GM21529 (cell line): Measurements from ENCODE around the gene MFGE8.
"Not testable (repeated sequence)": the region's sequence is repeated elsewhere in the genome, so short reads cannot be mapped to it uniquely, and the experiment has no call there.

Experiments
- ATAC-seq: cut with Tn5 transposase; IDR thresholded peaks from one replicate; pipeline ENCODE4 v1.9.1; 2021; ENCODE audit not compliant: unreplicated experiment

MFGE8 gene, protein sequence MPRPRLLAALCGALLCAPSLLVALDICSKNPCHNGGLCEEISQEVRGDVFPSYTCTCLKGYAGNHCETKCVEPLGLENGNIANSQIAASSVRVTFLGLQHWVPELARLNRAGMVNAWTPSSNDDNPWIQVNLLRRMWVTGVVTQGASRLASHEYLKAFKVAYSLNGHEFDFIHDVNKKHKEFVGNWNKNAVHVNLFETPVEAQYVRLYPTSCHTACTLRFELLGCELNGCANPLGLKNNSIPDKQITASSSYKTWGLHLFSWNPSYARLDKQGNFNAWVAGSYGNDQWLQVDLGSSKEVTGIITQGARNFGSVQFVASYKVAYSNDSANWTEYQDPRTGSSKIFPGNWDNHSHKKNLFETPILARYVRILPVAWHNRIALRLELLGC

GRCh38 chr15:88913017-88913849 is at the start of gene MFGE8:
Gene MFGE8 (minus strand): TSS chr15:88913379. CDS start chr15:88913319, 60 bp downstream.
- peak; percentile 83 for ATAC-seq

DNA sequence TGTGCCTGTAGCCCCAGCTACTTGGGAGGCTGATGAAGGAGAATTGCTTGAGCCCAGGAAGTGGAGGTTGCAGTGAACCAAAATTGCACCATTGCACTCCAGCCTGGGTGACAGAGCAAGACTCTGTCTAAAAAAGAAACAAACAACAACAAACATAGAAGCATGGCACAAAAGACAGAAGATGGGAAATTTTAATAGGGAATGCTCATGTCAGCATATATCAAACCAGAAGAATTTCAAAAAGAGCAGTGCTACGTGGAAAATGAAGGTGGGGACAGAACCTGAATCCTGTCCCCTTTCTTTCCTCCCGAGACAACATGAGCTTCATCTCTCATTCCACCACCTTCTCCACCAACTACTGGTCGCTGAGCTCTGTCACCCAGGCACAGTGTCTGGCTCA is 46.3 kb upstream of the MFGE8 start:
- no peak for ATAC-seq

DNA sequence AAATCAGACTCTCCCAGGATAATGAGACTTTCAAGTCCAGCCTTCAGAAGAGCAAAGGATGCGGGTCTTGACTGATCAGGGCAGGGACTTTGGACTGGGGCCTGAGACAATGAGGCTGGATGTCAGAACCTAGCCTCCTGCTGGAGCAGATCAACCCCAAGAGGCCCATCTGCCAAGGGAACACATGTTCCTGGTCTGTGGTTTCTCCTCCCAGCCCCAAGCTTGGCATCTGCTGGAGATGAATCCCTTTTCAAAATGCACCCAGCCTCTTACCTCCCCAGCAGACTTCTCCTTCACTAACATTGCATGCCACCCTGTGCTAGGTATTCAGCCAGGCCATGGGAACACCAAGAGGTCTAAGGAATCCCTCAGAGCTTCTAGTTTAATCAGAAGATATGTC is 43.7 kb upstream of the MFGE8 start:
- ATAC-seq, result no peak

GRCh38 chr15:88956263-88956662 is 43.1 kb upstream of the MFGE8 start:
- no peak for ATAC-seq

- ATAC-seq, result no peak
Observed at GRCh38 chr15:88954431-88955277, 41.5 kb upstream of the MFGE8 start.

DNA sequence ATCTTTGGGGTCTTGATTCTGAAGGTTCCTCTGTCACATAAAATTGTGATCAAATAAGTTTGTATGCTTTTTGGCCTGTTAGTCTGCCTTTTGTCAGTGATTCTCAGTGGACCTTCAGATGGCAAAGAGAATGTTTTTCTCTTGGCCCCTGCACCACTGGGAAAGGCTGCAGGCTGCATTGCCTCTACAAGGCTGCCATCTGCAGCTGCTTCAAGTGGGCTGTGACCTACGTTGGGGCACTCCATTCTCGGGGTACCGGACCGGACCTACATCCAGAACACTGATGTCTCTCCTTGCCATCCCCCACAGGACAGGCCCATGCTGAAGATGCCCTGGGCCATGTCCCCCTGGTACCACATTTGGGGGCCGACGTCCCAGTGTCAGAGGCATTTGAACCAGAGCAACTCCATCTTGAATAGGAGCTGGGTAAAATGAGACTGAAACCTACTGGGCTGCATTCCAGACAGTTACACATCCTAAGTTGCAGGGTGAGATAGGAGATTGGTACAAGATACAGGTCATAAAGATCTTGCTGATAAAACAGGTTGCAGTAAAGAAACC is 37.5 kb upstream of the MFGE8 start:
- no peak for ATAC-seq

GRCh38 chr15:88949734-88950400 is 36.7 kb upstream of the MFGE8 start:
- ATAC-seq, result peak; percentile 67

- ATAC-seq, result no peak
Observed at GRCh38 chr15:88940110-88940675, 27.0 kb upstream of the MFGE8 start.

DNA sequence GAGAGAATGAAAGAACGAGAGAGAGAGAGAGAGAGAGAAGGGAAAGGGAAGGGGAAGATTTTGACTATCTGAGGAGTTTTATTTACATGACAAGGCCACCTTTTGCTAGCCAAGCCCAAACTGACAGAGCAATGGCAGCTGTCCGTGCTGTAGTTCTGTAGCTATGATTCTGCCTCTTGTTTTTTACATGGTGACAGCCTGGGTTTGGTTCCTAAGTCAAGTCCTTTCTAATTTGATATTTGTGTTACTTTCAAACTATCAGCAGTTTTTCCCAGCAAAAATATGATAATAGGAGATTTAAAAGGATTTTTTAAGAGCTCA is 26.3 kb upstream of the MFGE8 start:
- ATAC-seq, result no peak

DNA sequence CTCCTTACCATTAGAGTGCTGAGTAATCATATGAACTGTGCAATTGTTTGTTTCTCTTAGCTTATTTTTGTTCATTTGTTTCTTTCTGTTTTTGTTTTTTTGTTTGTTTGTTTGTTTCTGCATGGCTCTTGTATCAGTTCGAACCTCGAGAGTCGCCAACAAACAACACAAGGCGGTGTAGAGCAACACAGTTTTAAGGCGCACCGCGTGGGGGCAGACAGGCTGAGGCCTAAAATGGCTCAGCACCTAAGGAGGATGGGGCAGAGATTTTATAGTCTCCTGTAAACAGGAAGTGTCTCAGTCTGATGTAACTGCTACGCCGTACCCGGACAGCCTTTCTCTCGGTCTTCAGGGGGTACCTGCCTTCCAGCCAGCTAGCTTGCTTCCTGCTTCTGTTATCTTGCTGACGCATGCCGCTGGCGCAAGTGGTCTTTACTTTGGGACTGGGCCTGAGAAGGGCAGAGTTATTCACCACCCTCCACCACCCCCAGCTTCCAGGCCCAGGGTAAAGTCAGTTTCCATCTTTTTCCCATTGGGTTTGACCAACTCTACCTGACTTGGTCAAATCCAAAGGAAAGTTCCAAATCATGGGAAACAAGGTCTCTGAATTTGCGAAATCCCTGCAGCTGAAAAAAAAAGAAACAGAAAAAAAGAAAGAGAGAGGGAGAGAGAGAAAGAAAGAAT is 25.8 kb upstream of the MFGE8 start:
- no peak for ATAC-seq

- ATAC-seq, result not testable (repeated sequence)
Observed at GRCh38 chr15:88934449-88934848, 21.3 kb upstream of the MFGE8 start.

DNA sequence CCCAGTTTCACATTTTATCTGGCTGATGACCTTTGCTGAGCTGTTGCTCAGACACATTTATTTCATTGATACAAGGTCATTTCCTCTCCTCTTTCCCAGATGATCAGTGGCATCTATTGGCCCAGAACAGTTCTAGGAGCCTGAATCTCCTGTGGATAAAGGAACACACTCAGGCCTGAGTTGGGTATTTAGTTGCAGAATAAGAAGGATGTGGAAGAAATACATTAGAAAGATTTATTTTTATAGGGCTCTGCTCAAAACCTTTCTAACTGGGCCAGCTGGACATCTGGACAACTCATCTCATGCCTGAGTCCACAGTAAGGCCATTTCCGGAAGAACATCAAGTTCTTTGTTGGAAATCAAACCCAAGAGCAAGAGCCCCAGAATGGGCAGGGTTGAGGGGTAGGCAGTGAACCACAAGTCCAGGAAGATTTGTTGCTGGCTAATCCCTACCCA is 19.7 kb upstream of the MFGE8 start:
- no peak for ATAC-seq

DNA sequence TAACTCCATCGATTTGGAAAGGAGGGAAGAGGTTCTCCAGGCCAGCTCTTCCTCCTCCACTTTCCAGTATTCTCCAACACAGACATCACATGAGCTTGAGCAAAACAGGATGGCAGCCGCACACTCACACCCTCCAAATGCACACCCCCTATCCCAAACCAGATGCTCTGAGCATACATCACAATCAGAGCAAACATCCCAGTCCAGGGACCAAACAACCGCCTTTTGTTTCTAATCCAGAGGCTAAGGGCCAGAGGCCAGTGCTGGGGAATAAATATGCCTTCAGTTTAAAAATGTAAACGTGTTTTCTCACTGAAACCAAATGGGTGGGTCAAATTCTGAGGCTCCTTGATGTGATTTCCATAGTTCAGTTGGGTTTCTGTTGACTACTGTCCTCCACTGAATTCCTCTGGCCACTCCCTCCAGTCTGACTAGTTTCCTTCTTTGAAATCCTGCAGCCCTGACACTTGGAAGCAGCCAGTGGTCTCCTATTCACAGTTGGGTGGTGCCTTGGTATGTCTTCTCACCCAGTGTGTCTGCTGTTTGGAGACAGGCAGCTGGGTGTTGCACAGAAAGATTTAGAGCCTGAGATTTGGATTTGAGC is 19.2 kb upstream of the MFGE8 start:
- no peak for ATAC-seq

DNA sequence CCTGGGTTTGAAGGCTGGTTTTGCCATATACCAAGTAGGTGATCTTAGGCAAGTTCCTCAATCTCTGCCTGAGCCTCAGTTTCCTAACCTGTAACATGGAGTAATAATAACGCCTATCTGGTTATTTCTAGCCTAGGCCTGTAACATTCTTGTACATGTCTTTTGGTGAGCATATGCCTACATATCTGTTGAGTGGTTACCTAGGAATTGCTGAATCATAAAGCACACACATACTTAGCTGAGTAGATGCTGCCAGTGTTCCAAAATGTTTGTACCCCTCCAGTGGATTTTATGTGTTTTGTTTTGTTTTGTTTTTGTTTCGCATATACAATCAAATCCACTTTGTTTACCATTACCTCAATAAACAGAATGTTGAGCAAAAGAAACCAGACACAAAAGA is 17.4 kb upstream of the MFGE8 start:
- no peak for ATAC-seq

DNA sequence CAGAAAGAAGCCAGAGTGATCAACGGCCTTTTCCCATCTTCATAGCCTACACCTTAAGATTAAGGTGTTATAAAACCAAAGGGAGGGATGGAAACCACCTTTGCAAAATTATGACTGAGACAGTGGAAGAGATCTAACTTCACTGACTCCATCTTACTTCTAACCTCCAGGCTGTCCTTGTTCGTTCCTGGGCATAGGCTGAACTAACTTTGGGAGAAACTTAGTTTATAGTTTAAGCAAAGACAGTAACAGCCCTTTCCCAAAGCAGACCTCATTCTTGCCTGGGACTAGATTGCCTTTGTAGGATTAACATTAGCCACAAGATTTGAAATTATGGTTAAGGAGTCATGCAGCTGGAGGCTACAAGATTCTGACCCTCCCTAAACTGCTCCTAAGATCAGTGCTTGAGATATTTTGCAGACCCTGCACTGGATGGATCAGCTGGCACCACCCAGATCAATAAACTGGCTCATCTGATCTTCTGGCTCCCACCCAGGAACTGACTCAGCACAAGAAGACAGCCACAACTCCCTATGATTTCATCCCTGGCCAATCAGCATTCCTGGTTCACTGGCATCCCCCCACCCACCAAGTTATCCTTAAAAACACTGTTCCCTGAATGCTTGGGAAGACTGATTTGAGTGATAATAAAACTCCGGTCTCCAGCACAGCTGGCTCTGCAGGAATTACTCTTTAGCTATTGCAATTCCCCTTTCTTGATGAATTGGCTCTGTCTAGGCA is 16.3 kb upstream of the MFGE8 start:
- ATAC-seq, result not testable (repeated sequence)

DNA sequence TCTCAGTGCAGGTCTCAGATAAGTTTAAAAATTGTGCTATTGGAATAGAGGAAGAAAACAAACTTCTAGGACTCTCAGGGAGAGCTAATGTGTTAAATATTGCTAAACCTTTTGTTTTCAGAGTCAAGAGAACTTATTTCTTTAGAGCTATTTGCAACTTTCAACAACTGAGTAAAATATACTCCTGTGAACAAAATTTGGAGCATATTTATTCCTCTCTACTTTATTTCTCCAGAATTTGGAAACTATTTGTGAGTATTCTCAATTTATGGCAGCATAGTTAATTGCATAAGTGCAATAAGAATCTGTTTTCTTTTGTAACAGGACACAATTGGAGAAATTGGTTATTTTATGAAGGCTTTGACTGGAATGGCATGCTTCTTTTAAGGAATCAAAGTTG is 15.0 kb upstream of the MFGE8 start:
- ATAC-seq, result not testable (repeated sequence)

DNA sequence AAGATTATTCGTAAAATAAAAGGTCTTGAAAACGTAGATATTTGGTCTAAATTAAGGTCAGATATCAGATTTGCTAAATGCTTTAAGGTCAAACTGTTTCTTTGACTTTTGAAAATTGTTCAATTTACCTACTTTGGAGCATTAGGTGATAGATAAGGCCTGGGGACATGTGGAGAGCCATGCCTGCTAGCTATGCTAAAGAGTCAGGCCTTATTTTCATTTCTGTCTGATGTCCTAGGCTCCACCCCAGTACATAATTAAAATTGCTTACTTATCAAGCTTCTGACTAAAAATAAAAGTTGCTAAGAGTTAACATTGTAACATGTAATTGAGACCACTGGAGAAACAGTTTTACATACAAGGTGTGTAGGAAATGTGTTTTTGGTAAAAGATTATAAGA is 12.5 kb upstream of the MFGE8 start:
- ATAC-seq, result not testable (repeated sequence)

- ATAC-seq, result peak; percentile 89
Observed at GRCh38 chr15:88920892-88921435, 7.8 kb upstream of the MFGE8 start.
